EH (cell line): ENCODE data around the gene VOPP1.

Experiments
- DNase-seq: peaks from one replicate; pipeline ENCODE4 v3.0.0-alpha.2; 2015; ENCODE audit warnings: low read depth

Gene VOPP1

GRCh38 chr7:55432939-55433784 is 139.1 kb downstream of the VOPP1 start:
- peak; percentile 62 for DNase-seq

GRCh38 chr7:55432506-55432905 is 139.8 kb downstream of the VOPP1 start:
- no peak for DNase-seq

- no peak for DNase-seq
Observed at GRCh38 chr7:55431898-55432297, 140.4 kb downstream of the VOPP1 start.

- DNase-seq: no peak
Observed at GRCh38 chr7:55429835-55430499, 142.3 kb downstream of the VOPP1 start.

GRCh38 chr7:55427800-55428199 is 144.5 kb downstream of the VOPP1 start:
- no peak for DNase-seq

- no peak for DNase-seq
Observed at GRCh38 chr7:55427342-55427741, 145.0 kb downstream of the VOPP1 start.

- no peak for DNase-seq
Observed at GRCh38 chr7:55426676-55427075, 145.6 kb downstream of the VOPP1 start.

- DNase-seq: no peak
Observed at GRCh38 chr7:55425141-55425752, 147.1 kb downstream of the VOPP1 start.

- DNase-seq: peak; percentile 45
Observed at GRCh38 chr7:55423891-55424290, 148.4 kb downstream of the VOPP1 start.

GRCh38 chr7:55423277-55423711 is 149.0 kb downstream of the VOPP1 start:
- peak; percentile 78 for DNase-seq
